GM18507 (cell line): ENCODE results near the gene UBE2E3.
A peak's percentile ranks its signal among the peaks of the same experiment; 100 is the strongest.
"Not testable (repeated sequence)": the region's sequence is repeated elsewhere in the genome, so short reads cannot be mapped to it uniquely, and the experiment has no call there.

Source experiments
- DNase-seq: peaks from one replicate; pipeline ENCODE4 v3.0.0; 2011; ENCODE audit warnings: low read depth; ENCODE audit not compliant: insufficient read length; ENCODE audit errors: extremely low spot score
- FAIRE-seq: peaks from 2 replicates; lab custom pipeline; 2011; peaks lifted over from hg19 to GRCh38; lab: Jason Lieb, UNC

UBE2E3 gene

GRCh38 chr2:180980106-180980942 is at the start of gene UBE2E3:
UBE2E3 (plus strand) TSS chr2:180980605; CDS start chr2:180982043, 1,438 bp downstream.
- DNase-seq = peak; percentile 66
- FAIRE-seq = peak; percentile 77

GRCh38 chr2:180931841-180932240 is 48.6 kb upstream of the UBE2E3 start:
- FAIRE-seq (no peak), DNase-seq (no peak)

GRCh38 chr2:180933332-180933731 is 47.1 kb upstream of the UBE2E3 start:
- DNase-seq (no peak), FAIRE-seq (no peak)

- DNase-seq (no peak), FAIRE-seq (no peak)
These were observed 45.5 kb upstream of the UBE2E3 start for GRCh38 chr2:180934911-180935310.

GRCh38 chr2:180937480-180937879 is 42.9 kb upstream of the UBE2E3 start:
- DNase-seq = not testable (repeated sequence)
- peak; percentile 71 for FAIRE-seq

GRCh38 chr2:180938451-180938850 is 42.0 kb upstream of the UBE2E3 start:
- FAIRE-seq = peak; percentile 73
- no peak for DNase-seq

- DNase-seq (no peak), FAIRE-seq (no peak)
These were observed 37.1 kb upstream of the UBE2E3 start for GRCh38 chr2:180943275-180943674.

- FAIRE-seq (no peak), DNase-seq (no peak)
These were observed 36.0 kb upstream of the UBE2E3 start for GRCh38 chr2:180944372-180944771.

GRCh38 chr2:180947208-180947689 is 33.2 kb upstream of the UBE2E3 start:
- FAIRE-seq (no peak), DNase-seq (no peak)

GRCh38 chr2:180949896-180950295 is 30.5 kb upstream of the UBE2E3 start:
- DNase-seq = no peak
- no peak for FAIRE-seq

GRCh38 chr2:180952082-180952481 is 28.3 kb upstream of the UBE2E3 start:
- DNase-seq (no peak), FAIRE-seq (no peak)

- no peak for FAIRE-seq
- DNase-seq = no peak
These were observed 27.6 kb upstream of the UBE2E3 start for GRCh38 chr2:180952731-180953336.

- DNase-seq (no peak), FAIRE-seq (no peak)
These were observed 26.9 kb upstream of the UBE2E3 start for GRCh38 chr2:180953550-180953949.

- FAIRE-seq = no peak
These were observed 25.3 kb upstream of the UBE2E3 start for GRCh38 chr2:180955101-180955500.

GRCh38 chr2:180959787-180960186 is 20.6 kb upstream of the UBE2E3 start:
- FAIRE-seq = no peak
- no peak for DNase-seq

More at GRCh38 chr2:180955101-180955500, 25.3 kb upstream of the UBE2E3 start:
- DNase-seq = no peak

- FAIRE-seq (no peak), DNase-seq (no peak)
These were observed 19.4 kb upstream of the UBE2E3 start for GRCh38 chr2:180960982-180961381.

GRCh38 chr2:180962727-180963314 is 17.6 kb upstream of the UBE2E3 start:
- FAIRE-seq = no peak
- DNase-seq = no peak

GRCh38 chr2:180966378-180966777 is 14.0 kb upstream of the UBE2E3 start:
- DNase-seq (no peak), FAIRE-seq (no peak)

- no peak for DNase-seq
- no peak for FAIRE-seq
These were observed 11.3 kb upstream of the UBE2E3 start for GRCh38 chr2:180969124-180969523.

GRCh38 chr2:180970016-180970415 is 10.4 kb upstream of the UBE2E3 start:
- DNase-seq (no peak), FAIRE-seq (no peak)
